DMS 273 treated with DMSO at 0.1 percent for 48 hours (cell line): ENCODE results near the gene SSH2.

Experiments used
- DNase-seq: peaks from one replicate; lab custom pipeline; 2025; lab: John Stamatoyannopoulos, UW

The SSH2 gene

GRCh38 chr17:29778956-29779811, 150.8 kb downstream of the SSH2 start:
- DNase-seq, result peak; percentile 34

GRCh38 chr17:29777663-29778062, 152.4 kb downstream of the SSH2 start:
- no peak for DNase-seq

- no peak for DNase-seq
Measured at GRCh38 chr17:29776026-29776425, 154.0 kb downstream of the SSH2 start.

GRCh38 chr17:29772981-29773380, 157.0 kb downstream of the SSH2 start:
- DNase-seq, result no peak

GRCh38 chr17:29771546-29771945, 158.5 kb downstream of the SSH2 start:
- no peak for DNase-seq

- no peak for DNase-seq
Measured at GRCh38 chr17:29769225-29769624, 160.8 kb downstream of the SSH2 start.

GRCh38 chr17:29766796-29767327, 163.2 kb downstream of the SSH2 start:
- no peak for DNase-seq

- DNase-seq, result no peak
Measured at GRCh38 chr17:29764748-29765147, 165.3 kb downstream of the SSH2 start.

GRCh38 chr17:29764217-29764616, 165.8 kb downstream of the SSH2 start:
- DNase-seq, result no peak

- no peak for DNase-seq
Measured at GRCh38 chr17:29763273-29763672, 166.8 kb downstream of the SSH2 start.

- DNase-seq, result no peak
Measured at GRCh38 chr17:29761040-29761761, 168.8 kb downstream of the SSH2 start.

- DNase-seq, result no peak
Measured at GRCh38 chr17:29760279-29761039, 169.6 kb downstream of the SSH2 start.

GRCh38 chr17:29758255-29758654, 171.8 kb downstream of the SSH2 start:
- no peak for DNase-seq

GRCh38 chr17:29757788-29758187, 172.2 kb downstream of the SSH2 start:
- no peak for DNase-seq

GRCh38 chr17:29753845-29754439, 176.1 kb downstream of the SSH2 start:
- DNase-seq, result no peak

GRCh38 chr17:29749045-29749825, 180.8 kb downstream of the SSH2 start:
- no peak for DNase-seq

GRCh38 chr17:29748400-29748799, 181.6 kb downstream of the SSH2 start:
- DNase-seq, result no peak

- DNase-seq, result peak; percentile 81
Measured at GRCh38 chr17:29747660-29748059, 182.4 kb downstream of the SSH2 start.

GRCh38 chr17:29746669-29747068, 183.4 kb downstream of the SSH2 start:
- no peak for DNase-seq

GRCh38 chr17:29744121-29744520, 185.9 kb downstream of the SSH2 start:
- no peak for DNase-seq

GRCh38 chr17:29742210-29742513, 187.9 kb downstream of the SSH2 start:
- no peak for DNase-seq
